ENCODE measurements around the gene MED9. TPM values are rescaled to one million over a fixed set of nuclear protein-coding genes. Genes with fewer than 3 reads are reported as not detected.

The MED9 gene
- total and polyA plus RNA-seq, 2 donors (not counting 3 experiments of a cell fraction or from before 2014, with no cell fraction given) = 15.1 to 18.2 TPM

- H3K9me3 ChIP-seq (replicated peaks; ENCODE audit: control insufficient read depth, insufficient read depth, low read length) = no peaks in the 10 kb centered on the region
- intact Hi-C loops (cut with micrococcal nuclease) = no loop called here
- TF ChIP-seq, protein P1, sequence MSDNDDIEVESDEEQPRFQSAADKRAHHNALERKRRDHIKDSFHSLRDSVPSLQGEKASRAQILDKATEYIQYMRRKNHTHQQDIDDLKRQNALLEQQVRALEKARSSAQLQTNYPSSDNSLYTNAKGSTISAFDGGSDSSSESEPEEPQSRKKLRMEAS (IDR thresholded peaks at IDR 0.05; ENCODE audit: insufficient read depth, insufficient read length) = no peak
- TF ChIP-seq POLR2AphosphoS5 (IDR thresholded peaks at IDR 0.05; ENCODE audit: insufficient read depth, low read depth, low read length) = no peak
- TF ChIP-seq EZH2 (IDR thresholded peaks at IDR 0.05; ENCODE audit: borderline replicate concordance, low read depth, low read length, severe bottlenecking) = no peak
- no peak for TF ChIP-seq MYC (IDR thresholded peaks at IDR 0.05; ENCODE audit: low read depth, low read length)
- TF ChIP-seq JUN (IDR thresholded peaks at IDR 0.05; ENCODE audit: borderline replicate concordance, insufficient read depth, insufficient read length, low read depth) = no peak
- no peak for TF ChIP-seq FOS (IDR thresholded peaks at IDR 0.05; ENCODE audit: borderline replicate concordance, insufficient read depth, low read length)
- TF ChIP-seq POLR2A (IDR thresholded peaks at IDR 0.05; ENCODE audit: low read depth, low read length) = no peak
- TF ChIP-seq GATA2 (IDR thresholded peaks at IDR 0.05; ENCODE audit: insufficient read depth, insufficient read length, low read depth, low read length) = no peak
- no peak for TF ChIP-seq CTCF (IDR thresholded peaks at IDR 0.05; ENCODE audit: extremely low read depth in 1 of 2, insufficient read depth in 1 of 2, low read depth in 1 of 2, low read length in 2 of 2)
- H2AFZ ChIP-seq (ENCODE audit: low read depth, low read length) = no peak overlapping the region
- no peaks in the 10 kb centered on the region for H3K36me3 ChIP-seq (ENCODE audit: control insufficient read depth in 2 of 2, extremely low read depth in 1 of 2, insufficient read depth in 2 of 2, low read length in 2 of 2)
- no peak for FAIRE-seq
- H3K9ac ChIP-seq (replicated peaks; ENCODE audit: extremely low read depth, insufficient read depth, low read length) = no peak overlapping the region
- H3K79me2 ChIP-seq (ENCODE audit: control insufficient read depth, insufficient read depth, low read length) = no peaks in the 10 kb centered on the region
- H3K27me3 ChIP-seq (ENCODE audit: control insufficient read depth in 2 of 2, insufficient read depth in 2 of 2, low read length in 2 of 2) = no peaks in the 10 kb centered on the region
- no peaks in the 10 kb centered on the region for H4K20me1 ChIP-seq (replicated peaks; ENCODE audit: control insufficient read depth, extremely low read depth, insufficient read depth, low read length)
- dilution Hi-C loops (cut with MboI; ENCODE audit: extremely low pct_ligation_motif_present, low sequenced_read_pairs) = no loop called here
- no peak overlapping the region for H3K4me3 ChIP-seq (replicated peaks in 1 of 3; ENCODE audit: insufficient read depth in 1 of 3, low read depth in 1 of 3, low read length in 3 of 3)
- POLR2A ChIA-PET = no interaction called here
- CTCF ChIA-PET = interaction anchor here (0.6 to 1.9 kb wide), 2 partner anchors 21 to 51 kb away, joined by 3 to 11 read pairs; partner anchors contain the start of gene RASD1
- no TSS peak for BruUV-seq (replicated peaks)
- no peak overlapping the region for H3K27ac ChIP-seq (ENCODE audit: insufficient read depth, low read depth, low read length)
- no peaks in the 10 kb centered on the region for H3K4me1 ChIP-seq (ENCODE audit: control insufficient read depth, extremely low read depth, insufficient read depth, low read length)
- H3K9me1 ChIP-seq (replicated peaks; ENCODE audit: control insufficient read depth, extremely low read depth, insufficient read depth, low read length) = no peaks in the 10 kb centered on the region
- no peak for DNase-seq (ENCODE audit: low read depth, low spot score)
- H3K4me2 ChIP-seq (ENCODE audit: insufficient read depth, low read length) = no peak overlapping the region
Measured at GRCh38 chr17:17518014-17518413, 41.2 kb downstream of the MED9 start.

Data from endothelial cell of umbilical vein (primary cell).